ENCODE measurements around the gene HOXA11. TPM values are rescaled to one million over a fixed set of nuclear protein-coding genes. Genes with fewer than 3 reads are reported as not detected.

The HOXA11 gene
- total RNA-seq, 1 donor from 2014 or later = 10.7 TPM

- TF ChIP-seq CTCF (conservative IDR thresholded peaks at IDR 0.05; ENCODE audit: low read depth, low read length) = no peak
- peak overlapping the region; percentile 64 for H3K4me3 ChIP-seq (ENCODE audit: low read depth, low read length)
- no peak for DNase-seq (ENCODE audit: low read depth)
These were observed 6.7 kb downstream of the HOXA11 start for GRCh38 chr7:27178366-27178765.

- no peak for TF ChIP-seq CTCF (conservative IDR thresholded peaks at IDR 0.05; ENCODE audit: low read depth, low read length)
- DNase-seq (ENCODE audit: low read depth) = no peak
- peak overlapping the region; percentile 64 for H3K4me3 ChIP-seq (ENCODE audit: low read depth, low read length)
These were observed 7.2 kb downstream of the HOXA11 start for GRCh38 chr7:27177795-27178320.

- no peak for DNase-seq (ENCODE audit: low read depth)
- peak overlapping the region; percentile 64 for H3K4me3 ChIP-seq (ENCODE audit: low read depth, low read length)
- TF ChIP-seq CTCF (conservative IDR thresholded peaks at IDR 0.05; ENCODE audit: low read depth, low read length) = no peak
These were observed 7.9 kb downstream of the HOXA11 start for GRCh38 chr7:27176962-27177794.

GRCh38 chr7:27176524-27176845 is 8.5 kb downstream of the HOXA11 start:
- TF ChIP-seq CTCF (conservative IDR thresholded peaks at IDR 0.05; ENCODE audit: low read depth, low read length) = no peak
- no peak for DNase-seq (ENCODE audit: low read depth)
- H3K4me3 ChIP-seq (ENCODE audit: low read depth, low read length) = peak overlapping the region; percentile 13

GRCh38 chr7:27175626-27176523 is 9.2 kb downstream of the HOXA11 start:
- no peak for DNase-seq (ENCODE audit: low read depth)
- TF ChIP-seq CTCF (conservative IDR thresholded peaks at IDR 0.05; ENCODE audit: low read depth, low read length) = no peak
- H3K4me3 ChIP-seq (ENCODE audit: low read depth, low read length) = peak overlapping the region; percentile 13

- TF ChIP-seq CTCF (conservative IDR thresholded peaks at IDR 0.05; ENCODE audit: low read depth, low read length) = no peak
- H3K4me3 ChIP-seq (ENCODE audit: low read depth, low read length) = peak overlapping the region; percentile 74
- no peak for DNase-seq (ENCODE audit: low read depth)
These were observed 10.0 kb downstream of the HOXA11 start for GRCh38 chr7:27174874-27175625.
